ENCODE results near the gene CFAP100.

CFAP100 gene

GRCh38 chr3:126392246-126392645 is 2.5 kb upstream of the CFAP100 start:
- H3K36me3 ChIP-seq (ENCODE audit: control insufficient read depth in 2 of 2, insufficient read depth in 1 of 2, low read length in 2 of 2): no peaks in the 10 kb centered on the region
- no peak for TF ChIP-seq ZIC2 (tag by site-specific recombination; IDR thresholded peaks at IDR 0.05)
- TF ChIP-seq, protein P1, sequence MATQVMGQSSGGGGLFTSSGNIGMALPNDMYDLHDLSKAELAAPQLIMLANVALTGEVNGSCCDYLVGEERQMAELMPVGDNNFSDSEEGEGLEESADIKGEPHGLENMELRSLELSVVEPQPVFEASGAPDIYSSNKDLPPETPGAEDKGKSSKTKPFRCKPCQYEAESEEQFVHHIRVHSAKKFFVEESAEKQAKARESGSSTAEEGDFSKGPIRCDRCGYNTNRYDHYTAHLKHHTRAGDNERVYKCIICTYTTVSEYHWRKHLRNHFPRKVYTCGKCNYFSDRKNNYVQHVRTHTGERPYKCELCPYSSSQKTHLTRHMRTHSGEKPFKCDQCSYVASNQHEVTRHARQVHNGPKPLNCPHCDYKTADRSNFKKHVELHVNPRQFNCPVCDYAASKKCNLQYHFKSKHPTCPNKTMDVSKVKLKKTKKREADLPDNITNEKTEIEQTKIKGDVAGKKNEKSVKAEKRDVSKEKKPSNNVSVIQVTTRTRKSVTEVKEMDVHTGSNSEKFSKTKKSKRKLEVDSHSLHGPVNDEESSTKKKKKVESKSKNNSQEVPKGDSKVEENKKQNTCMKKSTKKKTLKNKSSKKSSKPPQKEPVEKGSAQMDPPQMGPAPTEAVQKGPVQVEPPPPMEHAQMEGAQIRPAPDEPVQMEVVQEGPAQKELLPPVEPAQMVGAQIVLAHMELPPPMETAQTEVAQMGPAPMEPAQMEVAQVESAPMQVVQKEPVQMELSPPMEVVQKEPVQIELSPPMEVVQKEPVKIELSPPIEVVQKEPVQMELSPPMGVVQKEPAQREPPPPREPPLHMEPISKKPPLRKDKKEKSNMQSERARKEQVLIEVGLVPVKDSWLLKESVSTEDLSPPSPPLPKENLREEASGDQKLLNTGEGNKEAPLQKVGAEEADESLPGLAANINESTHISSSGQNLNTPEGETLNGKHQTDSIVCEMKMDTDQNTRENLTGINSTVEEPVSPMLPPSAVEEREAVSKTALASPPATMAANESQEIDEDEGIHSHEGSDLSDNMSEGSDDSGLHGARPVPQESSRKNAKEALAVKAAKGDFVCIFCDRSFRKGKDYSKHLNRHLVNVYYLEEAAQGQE (tag by site-specific recombination; IDR thresholded peaks at IDR 0.05): no peak
- no peak for TF ChIP-seq ZBTB21 (tag by site-specific recombination; IDR thresholded peaks at IDR 0.05)
- TF ChIP-seq, protein P2, sequence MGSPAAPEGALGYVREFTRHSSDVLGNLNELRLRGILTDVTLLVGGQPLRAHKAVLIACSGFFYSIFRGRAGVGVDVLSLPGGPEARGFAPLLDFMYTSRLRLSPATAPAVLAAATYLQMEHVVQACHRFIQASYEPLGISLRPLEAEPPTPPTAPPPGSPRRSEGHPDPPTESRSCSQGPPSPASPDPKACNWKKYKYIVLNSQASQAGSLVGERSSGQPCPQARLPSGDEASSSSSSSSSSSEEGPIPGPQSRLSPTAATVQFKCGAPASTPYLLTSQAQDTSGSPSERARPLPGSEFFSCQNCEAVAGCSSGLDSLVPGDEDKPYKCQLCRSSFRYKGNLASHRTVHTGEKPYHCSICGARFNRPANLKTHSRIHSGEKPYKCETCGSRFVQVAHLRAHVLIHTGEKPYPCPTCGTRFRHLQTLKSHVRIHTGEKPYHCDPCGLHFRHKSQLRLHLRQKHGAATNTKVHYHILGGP (tag by site-specific recombination; IDR thresholded peaks at IDR 0.05): no peak
- TF ChIP-seq HOXC10 (CRISPR knock-in tag; IDR thresholded peaks at IDR 0.05): no peak
- TF ChIP-seq ZFP37 (tag by site-specific recombination; IDR thresholded peaks at IDR 0.05): no peak
- no peak for TF ChIP-seq ZNF776 (tag by site-specific recombination; IDR thresholded peaks at IDR 0.05; ENCODE audit: borderline replicate concordance)
- no peak for TF ChIP-seq YY2 (tag by site-specific recombination; IDR thresholded peaks at IDR 0.05)
- no peak for TF ChIP-seq ZNF223 (tag by site-specific recombination; IDR thresholded peaks at IDR 0.05)
- TF ChIP-seq ZNF544 (tag by site-specific recombination; IDR thresholded peaks at IDR 0.05): no peak
- CTCF ChIA-PET: no interaction called here
- no peak overlapping the region for H3K4me3 ChIP-seq (ENCODE audit: low read depth, low read length)
- H3K4me1 ChIP-seq (ENCODE audit: control insufficient read depth, insufficient read depth, low read length): no peaks in the 10 kb centered on the region
- no peaks in the 10 kb centered on the region for H3K9me3 ChIP-seq (ENCODE audit: control insufficient read depth, insufficient read depth, low read depth, low read length)
- no peak overlapping the region for H3K27ac ChIP-seq (ENCODE audit: extremely low read depth, low read depth, low read length)
- POLR2A ChIA-PET: no interaction called here

DNA sequence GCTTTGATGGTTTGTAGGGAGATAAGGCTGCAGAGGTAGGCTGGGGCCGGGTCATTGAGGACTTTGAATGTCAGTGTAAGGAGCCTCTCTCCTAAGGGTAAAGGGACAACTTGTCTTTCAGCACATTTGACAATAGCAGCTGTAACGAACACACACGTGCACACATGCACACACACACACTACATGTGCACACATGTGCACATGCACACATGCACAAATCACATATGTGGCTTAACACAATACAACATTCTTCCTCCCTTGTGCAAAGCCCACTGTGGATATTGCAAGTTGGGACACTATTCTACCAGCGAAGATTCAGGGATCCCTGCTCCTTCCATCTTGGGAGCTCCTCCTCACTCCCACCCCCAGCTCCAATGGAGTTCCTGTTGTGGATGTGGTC is 1.1 kb upstream of the CFAP100 start:
- Histone ChIP-seq H3K4me1 (ENCODE audit: control insufficient read depth, insufficient read depth, low read length) (no peaks in the 10 kb centered on the region), H3K9me3 (ENCODE audit: control insufficient read depth, insufficient read depth, low read depth, low read length) (no peaks in the 10 kb centered on the region), H3K36me3 (ENCODE audit: control insufficient read depth in 2 of 2, insufficient read depth in 1 of 2, low read length in 2 of 2) (no peaks in the 10 kb centered on the region), H3K4me3 (ENCODE audit: low read depth, low read length) (no peak overlapping the region), H3K27ac (ENCODE audit: extremely low read depth, low read depth, low read length) (no peak overlapping the region)
- CTCF ChIA-PET: interaction anchor here (0.6 to 1.3 kb wide), 2 partner anchors 13 to 259 kb away, joined by 4 to 6 read pairs; no protein-coding TSS in a partner anchor
- no peak for TF ChIP-seq ZBTB8A (tag by site-specific recombination; IDR thresholded peaks at IDR 0.05)
- no peak for TF ChIP-seq KLF10 (tag by site-specific recombination; IDR thresholded peaks at IDR 0.05)
- no peak for TF ChIP-seq ZBTB1 (tag by site-specific recombination; IDR thresholded peaks at IDR 0.05)
- TF ChIP-seq ZBTB48 (tag by site-specific recombination; IDR thresholded peaks at IDR 0.05): no peak
- TF ChIP-seq ZNF433 (tag by site-specific recombination; IDR thresholded peaks at IDR 0.05; ENCODE audit: low read depth): no peak
- TF ChIP-seq BCL11B (tag by site-specific recombination; IDR thresholded peaks at IDR 0.05; ENCODE audit: low read depth): no peak
- TF ChIP-seq PRDM6 (tag by site-specific recombination; IDR thresholded peaks at IDR 0.05): no peak
- TF ChIP-seq ZNF169 (tag by site-specific recombination; IDR thresholded peaks at IDR 0.05): no peak
- TF ChIP-seq ZNF223 (tag by site-specific recombination; IDR thresholded peaks at IDR 0.05): no peak
- TF ChIP-seq ZNF19 (tag by site-specific recombination; IDR thresholded peaks at IDR 0.05; ENCODE audit: low read depth): no peak
- no peak for TF ChIP-seq KLF9 (tag by site-specific recombination; IDR thresholded peaks at IDR 0.05; ENCODE audit: low read depth)
- no peak for TF ChIP-seq ZNF302 (tag by site-specific recombination; IDR thresholded peaks at IDR 0.05; ENCODE audit: low read depth)
- no peak for TF ChIP-seq ZNF549 (tag by site-specific recombination; IDR thresholded peaks at IDR 0.05)
- POLR2A ChIA-PET: no interaction called here
